Measurements from ENCODE around the gene SLC12A6.

GRCh38 chr15:34365091-34365825 lies 27.7 kb upstream of the SLC12A6 start:
- no peak for TF ChIP-seq POLR2A (IDR thresholded peaks at IDR 0.05)
- no peak for TF ChIP-seq CTCF (IDR thresholded peaks at IDR 0.05)
